GM21390 (cell line): ENCODE results near the gene CGNL1.

Source experiments
- ATAC-seq: cut with Tn5 transposase; IDR thresholded peaks from one replicate; pipeline ENCODE4 v1.9.1; 2021; ENCODE audit not compliant: unreplicated experiment

Gene CGNL1

DNA sequence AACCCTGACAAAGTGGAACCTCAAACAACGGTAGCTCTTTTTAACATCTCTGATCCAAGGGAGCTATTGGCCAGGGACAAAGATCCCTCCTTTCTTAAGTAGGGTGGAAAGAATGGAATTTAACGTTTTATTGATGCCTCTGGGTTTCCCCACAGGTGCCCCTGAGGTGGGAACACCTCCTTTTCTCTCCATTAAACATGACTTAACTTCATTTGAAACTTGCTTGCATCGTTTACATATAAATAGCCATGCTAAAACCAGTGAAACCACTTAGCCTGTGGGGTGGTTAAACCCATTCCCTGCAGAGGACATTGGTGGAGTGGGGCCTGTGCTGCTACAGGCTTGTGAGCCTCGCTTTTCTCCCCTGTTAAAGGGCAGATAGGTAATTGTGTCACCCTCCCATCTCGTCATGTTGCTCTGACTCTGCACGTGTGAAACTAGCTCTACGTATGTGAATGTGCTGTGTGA, 9.7 kb downstream of the CGNL1 start:
- no peak for ATAC-seq

DNA sequence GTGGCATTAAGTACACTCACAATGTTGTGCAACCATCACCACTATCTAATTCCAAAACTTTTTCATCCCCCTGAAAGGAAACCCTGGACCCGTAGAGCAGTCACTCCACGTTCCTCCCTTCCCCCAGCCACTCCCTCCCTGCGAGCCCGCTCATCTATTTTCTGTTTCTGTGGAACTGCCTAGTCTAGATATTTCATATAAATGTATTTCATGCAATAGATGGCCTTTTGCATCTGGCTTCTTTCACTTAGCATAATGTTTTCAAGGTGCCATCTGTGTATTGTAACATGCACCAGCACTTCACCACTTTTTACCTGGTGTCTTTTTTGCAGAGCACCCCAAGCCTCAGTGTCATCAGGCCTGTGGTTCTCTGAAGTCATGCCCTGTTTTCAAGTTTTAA, 10.7 kb downstream of the CGNL1 start:
- ATAC-seq: no peak

DNA sequence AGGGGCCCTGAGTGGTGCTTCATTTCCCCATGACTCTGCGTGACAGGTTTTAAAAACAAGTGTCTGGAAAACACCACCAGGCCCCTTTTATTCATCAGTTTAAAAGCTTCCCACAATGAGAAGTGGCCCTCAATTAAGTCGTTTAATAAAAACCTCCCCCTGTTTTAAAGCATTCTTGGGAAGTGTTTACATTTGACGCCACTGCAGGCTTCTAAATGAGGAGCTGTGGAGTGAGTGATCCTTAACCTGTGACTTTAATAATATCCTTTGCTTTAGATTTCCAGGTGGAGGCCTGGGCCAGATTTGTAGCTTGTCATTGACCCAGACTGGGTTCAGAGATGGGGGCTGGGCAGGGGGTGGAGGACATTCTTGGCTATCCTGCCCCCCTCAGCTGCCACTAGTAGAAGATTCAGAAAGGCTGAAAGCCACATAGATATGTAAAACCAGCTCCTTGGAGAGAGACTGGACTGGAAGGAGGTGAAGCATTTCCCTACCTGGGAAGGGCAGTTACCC, 11.3 kb downstream of the CGNL1 start:
- ATAC-seq: no peak

DNA sequence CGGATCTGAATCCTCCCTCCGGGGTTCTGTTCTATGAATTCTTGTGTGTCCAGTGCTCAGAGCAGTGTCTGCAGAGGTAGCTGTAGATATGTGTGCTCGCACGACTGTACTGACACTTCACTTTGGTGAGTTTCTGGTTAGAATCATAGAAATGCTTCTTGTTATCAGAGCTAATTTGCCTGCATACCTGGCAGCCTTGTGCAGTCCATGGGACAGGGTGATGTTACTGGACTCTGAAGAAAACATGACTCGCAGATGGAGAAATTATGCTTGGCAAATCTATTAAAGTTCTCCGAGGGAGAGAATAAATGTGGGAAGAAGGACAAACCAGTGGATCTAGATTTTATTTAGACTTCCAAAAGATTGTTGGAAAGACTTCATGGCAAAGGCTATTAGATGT, 12.2 kb downstream of the CGNL1 start:
- ATAC-seq: no peak

DNA sequence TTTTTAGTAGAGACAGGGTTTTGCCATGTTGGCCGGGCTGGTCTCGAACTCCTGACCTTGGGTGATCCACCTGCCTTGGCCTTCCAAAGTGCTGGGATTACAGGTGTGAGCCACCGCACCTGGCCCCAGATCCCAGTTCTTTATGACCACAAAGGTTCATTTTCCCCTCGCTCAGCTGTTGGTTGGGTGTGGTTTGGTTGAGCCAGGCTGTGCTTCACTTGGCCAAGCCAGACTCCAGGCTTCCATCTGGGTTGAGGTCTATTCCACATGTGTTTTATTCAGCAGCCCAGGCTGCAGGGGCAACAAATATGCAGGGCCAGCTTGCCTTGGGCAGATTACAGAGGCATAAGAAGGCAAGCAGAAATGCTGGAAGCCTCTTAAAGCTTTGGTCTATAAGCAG, 13.7 kb downstream of the CGNL1 start:
- ATAC-seq: no peak

DNA sequence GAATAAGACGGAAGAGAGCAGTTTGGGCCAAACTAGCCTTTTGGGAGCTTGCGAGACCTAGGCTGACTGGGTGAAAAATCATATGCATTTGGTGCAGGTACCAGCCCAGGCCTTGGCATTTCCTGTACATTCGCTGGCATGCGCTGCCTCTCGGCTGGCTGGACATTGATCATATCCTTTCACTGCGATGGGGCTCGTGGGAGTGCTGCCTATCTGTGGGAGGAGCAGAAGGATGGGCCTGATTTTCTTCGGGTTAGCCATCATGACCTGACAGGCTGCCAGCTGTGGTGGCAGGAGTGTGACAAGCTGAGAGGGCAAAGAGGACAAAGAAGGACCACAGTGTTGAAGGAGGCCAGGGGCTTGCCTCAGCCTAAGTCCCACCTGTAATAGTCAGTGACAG, 14.3 kb downstream of the CGNL1 start:
- no peak for ATAC-seq

DNA sequence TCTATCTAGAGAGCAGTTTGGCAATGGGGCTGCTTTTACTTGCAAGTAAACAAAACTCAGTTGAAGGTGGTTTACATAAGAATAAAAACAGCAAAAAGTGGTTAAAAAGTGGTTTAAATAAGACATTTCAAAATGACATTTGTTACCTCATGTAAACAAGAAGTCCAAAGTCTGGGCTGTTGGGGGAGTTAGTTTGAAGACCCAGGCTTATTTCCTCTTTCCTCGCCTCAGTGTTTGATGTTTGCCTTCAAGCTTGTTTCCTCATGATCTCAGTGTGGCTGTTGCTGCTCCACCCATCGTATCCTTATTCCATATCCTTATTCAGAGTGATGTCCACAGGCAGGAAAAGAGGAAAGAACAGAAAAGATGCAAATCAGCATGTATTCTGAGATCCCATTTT, 15.2 kb downstream of the CGNL1 start:
- no peak for ATAC-seq

DNA sequence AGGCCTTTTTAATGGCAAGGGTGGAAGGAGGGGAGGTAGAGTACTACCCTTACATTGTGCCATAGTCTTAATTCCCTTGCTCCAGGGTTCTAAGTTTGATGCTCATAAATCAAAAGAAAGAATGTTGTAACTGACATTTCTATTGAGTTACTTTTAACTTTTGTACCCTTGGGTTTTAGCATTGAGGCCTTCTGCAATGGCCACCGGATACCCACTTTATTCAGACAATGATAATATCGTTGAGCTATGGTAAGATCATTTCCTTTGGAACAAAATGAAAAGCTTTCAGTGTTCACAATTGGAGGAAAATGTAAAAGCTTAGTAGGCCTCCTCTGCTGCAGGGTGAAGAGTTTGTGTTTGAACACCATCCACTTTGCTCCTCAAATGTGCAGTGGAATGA, 16.8 kb downstream of the CGNL1 start:
- ATAC-seq: no peak

DNA sequence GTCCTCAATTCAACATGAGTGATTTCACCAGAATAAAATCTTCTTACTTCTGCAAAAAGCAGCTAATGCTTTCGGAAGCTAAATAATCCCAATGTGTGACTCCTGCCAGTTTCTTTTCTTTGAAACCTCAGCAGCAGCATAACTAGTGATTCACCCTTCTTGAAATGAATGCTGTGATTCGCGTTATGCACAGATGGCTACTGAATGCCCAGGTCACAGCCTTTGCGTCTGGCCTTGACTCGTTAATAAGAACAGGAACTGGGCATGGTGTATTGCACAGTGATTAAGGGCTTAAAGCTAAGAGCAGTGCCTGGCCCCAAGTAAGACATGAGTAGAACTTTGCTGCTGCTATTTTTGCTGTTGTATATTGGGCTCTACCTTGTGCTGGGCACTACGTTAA, 19.0 kb downstream of the CGNL1 start:
- no peak for ATAC-seq

DNA sequence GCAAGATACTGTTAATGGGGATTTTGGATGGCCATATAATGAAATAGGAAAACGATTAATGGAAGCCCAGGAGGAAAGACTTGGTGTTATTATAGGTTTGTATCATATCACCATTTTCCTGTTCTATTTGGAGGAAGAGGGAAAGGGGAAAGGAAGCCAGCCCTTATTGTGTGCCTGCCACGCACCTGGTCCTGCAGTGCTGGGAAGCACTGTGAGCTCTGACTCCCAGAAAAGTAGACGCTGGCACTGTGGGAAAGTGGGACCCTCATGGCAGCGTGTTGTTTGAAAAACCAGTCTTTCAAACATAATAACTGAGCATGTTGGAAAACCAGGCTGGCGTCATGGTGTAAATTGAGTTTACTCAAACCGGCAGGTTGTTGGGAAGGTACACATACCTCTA, 22.0 kb downstream of the CGNL1 start:
- no peak for ATAC-seq

DNA sequence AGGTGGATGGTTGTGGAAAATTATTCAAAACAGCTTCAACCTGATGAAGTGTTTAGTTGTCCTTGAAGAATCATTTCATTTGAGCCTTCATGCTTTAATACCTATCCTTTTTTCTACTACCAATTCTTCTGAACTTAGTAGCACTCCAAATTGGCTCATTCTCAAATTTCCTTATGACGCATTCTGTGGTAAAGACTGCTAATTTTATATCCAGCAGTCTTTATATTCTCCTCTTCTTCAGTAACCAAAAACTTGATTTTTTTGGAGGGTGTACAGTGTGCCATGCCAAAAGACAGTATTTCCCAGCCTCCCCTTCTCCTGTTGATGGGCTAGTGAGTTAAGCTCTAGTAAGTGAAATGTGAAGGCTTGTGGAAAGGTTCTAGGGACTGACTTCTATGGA, 25.2 kb downstream of the CGNL1 start:
- no peak for ATAC-seq

DNA sequence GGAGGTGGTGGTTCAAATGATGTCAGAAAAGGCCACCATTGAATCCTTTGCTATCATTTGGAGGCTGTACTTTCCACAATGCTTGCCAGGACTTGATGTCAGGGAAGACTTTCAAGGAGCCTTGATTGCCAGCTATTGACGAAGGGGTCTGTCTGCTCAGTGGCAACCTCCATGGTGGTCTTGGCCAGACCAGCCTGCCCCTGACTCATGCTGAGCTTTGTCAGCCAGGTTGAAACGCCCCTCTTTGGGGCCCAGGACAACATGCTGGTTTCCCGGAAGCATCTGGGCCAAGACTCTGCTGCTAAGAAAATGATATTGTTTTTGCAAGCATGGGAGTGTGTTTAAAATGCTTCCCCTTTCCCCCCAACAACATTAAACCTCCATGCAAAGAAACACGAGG, 26.7 kb downstream of the CGNL1 start:
- no peak for ATAC-seq

DNA sequence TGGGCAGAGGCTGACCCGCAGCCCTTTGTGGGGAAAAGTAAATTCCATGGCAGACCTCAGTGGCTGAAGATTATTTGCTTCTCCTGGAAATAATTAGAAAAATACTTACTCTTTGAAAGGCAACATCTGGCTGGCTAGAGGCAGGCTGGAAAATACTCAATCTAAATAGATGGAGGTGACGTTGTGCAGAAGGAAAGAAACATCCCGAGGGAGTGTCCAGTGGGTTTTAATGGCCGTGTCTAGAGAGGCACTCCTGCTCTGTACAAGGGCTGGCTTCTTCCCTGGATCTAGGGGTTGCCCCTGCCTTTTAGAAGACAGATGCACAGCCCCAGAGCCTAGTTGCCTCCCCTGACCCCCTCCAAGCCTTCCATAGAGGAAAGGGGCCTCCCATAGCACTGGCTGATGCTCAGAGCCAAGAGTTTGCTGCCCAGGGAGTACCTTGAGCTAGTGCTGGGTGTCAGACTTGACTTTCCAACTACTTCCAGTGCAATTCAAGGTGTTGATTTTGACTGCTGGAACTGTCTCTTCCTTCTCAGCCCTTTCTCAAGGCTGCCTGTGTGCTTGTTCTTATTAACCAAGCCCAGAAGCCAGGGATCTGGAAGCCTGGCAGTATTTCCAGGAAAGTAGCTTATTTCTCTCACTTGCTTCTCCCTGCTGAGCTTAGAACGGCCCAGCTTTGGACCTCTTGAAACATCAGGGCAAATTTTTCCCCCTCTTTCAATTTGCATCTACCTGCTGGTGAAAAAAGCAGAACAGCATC, 27.4 kb downstream of the CGNL1 start:
- no peak for ATAC-seq

DNA sequence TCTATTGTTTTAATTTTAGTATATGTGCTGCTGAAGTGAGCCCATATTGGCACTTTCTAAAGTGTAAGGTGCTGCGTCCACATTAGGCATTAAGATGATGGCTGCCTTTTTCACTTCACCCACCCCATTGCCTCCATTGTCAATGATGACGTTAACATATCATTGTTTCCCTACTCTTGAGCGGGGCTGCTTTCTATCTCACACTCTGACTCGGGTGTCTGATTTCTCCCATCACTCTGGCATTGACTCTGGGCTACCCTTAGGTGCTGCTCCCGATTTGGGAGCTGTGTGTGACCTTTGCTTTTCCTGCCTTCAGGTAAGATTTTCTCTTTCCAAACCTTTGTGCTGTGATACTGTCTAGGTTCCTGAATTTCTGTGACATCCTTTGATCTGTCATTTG, 28.8 kb downstream of the CGNL1 start:
- no peak for ATAC-seq

DNA sequence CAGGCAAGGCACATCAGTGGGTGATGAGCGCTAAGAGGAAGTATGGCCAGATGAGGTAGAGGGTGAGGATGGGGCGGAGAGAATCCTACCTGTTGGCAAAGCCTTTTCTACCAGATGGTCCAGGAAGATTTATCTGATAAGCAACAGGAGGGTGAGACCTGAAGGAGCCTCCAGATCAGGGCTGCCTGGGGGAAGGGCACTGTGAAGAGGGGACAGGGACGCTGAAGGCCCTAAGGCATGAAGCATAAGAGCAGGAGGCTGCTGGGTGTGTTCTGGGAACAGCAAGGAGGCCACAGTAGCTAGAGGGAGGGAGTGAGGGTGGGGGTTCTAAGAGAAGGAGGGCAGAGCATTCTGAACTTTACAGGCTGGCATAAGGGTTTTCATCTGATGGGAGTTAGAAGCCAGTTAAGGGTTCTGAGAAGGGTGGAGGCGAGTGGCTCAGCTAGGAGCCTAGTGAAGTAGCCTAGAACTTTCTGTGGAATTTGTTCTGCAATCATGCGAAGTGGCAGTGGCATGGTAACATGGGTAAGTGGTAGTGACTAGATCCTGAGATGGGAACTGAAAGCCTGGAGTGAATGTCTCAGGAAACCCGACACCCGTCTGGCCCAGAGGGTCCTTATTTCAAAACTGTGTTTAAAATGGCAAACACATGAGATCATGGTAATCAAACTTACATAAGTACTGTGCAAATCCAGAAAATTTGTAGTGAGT, 29.9 kb downstream of the CGNL1 start:
- no peak for ATAC-seq

DNA sequence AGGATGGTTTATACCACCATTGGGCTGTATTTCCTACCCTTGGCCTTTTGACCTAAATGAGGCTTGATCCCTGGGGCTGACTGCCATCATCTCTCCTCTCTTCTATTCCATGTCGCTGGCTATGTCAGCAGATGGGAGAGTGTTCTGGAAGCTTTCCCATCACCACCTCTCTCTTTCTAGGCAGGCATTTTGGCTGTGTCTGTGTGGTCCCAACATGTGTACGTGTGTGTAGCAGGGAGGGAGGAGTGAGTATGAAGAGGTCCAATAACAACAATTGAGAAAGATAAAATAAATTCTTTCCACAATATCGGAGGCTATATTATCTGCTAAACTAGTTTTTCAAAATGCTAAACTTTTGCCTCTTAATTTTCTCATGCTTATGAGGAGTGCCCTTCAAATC, 34.1 kb downstream of the CGNL1 start:
- ATAC-seq: no peak

DNA sequence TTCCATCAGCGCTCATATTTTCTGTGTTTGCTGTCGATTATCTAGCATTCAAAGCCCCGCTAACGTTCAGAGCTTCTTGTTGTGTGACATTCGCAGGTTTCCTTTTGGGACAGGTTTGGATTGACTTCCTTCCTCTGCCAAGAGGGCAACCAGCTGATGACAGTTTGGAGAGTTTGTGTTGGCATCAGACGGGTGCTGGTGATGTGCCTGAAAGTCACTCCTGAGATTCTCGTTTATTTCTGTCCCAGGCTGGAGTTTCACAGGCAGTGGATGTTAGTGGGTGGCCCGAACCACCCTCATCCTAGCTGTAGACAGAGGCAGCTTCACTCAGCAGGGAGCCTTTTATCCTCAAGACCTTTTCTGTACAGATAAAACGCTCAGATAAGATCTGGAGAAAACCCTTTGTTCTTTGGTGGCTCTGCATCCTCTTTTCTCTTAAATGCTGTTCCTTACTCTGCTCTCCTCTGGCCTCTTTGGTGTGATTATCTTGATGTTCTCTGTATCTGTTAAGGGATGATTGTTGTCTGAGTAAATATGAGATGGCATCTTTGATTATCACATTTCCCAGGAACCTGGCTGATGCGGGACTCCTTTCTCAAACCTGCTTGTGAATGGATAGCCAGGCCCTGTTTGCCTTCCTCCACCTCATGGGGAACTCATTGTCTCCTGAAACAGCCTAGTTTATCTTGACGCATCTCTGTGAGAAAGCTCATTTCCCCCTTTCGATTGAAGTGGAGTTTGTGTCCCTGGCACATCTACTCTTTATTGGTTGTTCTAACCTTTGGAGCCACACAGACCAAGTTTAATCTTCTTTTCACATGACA, 35.9 kb downstream of the CGNL1 start:
- ATAC-seq: no peak

DNA sequence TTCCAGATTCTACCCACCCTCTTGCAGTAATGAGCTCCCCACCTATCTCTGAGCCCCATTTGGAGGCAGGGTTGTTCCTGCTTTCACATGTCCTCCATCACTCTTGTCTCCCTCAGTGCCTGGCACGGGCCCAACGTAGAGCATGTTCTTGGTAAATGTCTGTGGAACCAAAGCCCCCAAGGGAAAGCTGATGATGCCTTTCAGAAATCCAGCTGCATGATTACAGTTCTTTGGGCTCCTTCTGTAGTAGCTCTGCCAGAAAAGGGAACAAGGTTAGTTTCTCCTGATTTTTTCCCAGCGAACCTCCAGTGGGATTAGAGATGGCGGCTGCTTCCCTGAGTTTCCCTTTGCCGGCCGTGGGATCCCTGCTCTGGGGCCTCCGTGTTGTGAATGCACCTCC, 39.3 kb downstream of the CGNL1 start:
- no peak for ATAC-seq

DNA sequence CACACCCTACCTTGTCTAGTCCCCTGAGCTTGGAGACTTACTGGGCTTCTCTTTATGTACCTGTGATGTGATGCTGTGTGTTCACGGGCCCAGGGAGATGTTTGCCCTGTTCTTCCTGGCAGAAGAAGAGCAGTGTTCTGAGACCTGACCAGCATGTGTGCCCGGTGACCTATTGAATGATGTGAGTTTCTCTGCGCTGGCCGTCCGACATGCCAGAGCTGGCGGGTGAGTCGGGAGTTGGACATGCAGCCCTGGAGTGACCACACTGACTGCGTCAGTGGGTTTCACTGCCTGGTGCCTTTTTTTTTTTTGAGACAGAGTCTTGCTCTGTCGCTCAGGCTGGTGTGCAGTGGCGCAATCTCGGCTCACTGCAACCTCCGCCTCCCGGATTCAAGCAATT, 42.3 kb downstream of the CGNL1 start:
- no peak for ATAC-seq

DNA sequence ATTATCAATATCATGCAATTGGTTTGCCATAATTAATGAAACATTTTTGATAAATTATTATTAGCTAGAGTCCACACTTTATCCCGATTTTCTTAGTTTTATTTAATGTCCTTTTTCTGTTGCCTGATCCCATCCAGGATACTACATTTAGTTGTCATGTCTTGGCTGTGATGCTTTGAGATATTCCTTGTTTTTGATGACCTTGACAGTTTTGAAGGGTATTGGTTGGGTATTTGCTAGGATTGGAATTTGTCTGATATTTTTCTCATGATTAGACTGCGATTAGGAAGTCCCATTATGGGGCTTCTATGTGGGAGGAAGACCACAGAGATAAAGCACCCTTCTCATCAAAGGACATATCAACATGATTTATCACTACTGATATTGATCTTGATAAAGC, 43.0 kb downstream of the CGNL1 start:
- ATAC-seq: no peak

DNA sequence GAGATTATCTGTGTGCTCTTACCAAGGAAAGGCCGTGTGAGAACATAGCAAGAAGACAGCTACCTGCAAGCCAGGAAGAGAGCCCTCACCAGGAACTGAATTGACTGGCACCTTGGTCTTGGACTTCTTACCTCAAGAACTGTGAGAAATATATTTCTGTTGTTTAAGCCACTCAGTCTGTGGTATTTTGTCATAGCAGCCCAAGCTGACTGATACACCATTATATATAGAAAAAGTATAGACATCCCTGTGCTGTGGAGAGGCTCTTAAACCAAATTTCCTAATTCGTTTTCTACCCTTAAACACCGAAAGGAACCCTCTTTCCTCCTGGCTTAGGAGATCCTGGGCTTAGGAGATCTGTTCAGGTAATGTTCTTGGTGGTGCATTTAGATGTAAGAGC, 44.8 kb downstream of the CGNL1 start:
- no peak for ATAC-seq

DNA sequence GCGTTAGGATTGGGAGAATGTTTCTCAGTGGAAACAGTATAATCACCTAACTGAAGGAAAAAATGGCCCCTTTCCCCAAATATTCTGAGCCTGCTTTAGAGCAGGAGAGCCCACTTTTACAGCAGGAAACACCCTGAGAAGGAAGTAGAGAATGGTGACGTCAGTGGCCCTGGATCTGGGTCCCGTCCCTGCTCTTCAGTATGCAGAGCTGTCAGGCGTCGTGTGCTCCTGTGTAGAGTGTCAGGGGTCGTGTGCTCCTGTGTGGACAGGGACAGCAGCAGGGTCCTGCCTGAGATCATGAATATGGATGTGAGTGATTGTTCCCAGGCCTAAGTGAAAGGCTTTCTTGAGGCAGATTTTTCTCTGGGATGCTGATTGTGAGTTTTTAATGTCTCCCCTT, 45.2 kb downstream of the CGNL1 start:
- no peak for ATAC-seq
